ENCODE data around the gene PROCA1.

PROCA1 gene

GRCh38 chr17:28675980-28676379 is 35.7 kb downstream of the PROCA1 start:
- Mint-ChIP-seq H3K27me3 (ENCODE audit: low read depth) (no peaks in the 10 kb centered on the region), H3K4me3 (no peak overlapping the region), H3K36me3 (ENCODE audit: low read depth) (peaks cover 70% of the 10 kb centered on the region), H3K27ac (no peak overlapping the region), H3K9me3 (no peaks in the 10 kb centered on the region), H3K4me1 (no peaks in the 10 kb centered on the region)
- peak in 1 of 3 experiments; percentile 26 for TF ChIP-seq CTCF (IDR thresholded peaks at IDR 0.05; ENCODE audit: unreplicated experiment in 3 of 3)

- no peaks in the 10 kb centered on the region for H3K4me1 Mint-ChIP-seq
These were observed 36.2 kb downstream of the PROCA1 start for GRCh38 chr17:28675490-28675889.

GRCh38 chr17:28669918-28670317 is 41.8 kb downstream of the PROCA1 start:
- Mint-ChIP-seq H3K4me3 (no peak overlapping the region), H3K27me3 (ENCODE audit: low read depth) (no peaks in the 10 kb centered on the region), H3K36me3 (ENCODE audit: low read depth) (peaks cover 68% of the 10 kb centered on the region), H3K4me1 (peaks cover 19% of the 10 kb centered on the region), H3K9me3 (no peaks in the 10 kb centered on the region), H3K27ac (no peak overlapping the region)
- TF ChIP-seq CTCF (IDR thresholded peaks at IDR 0.05; ENCODE audit: unreplicated experiment in 3 of 3): no peak

More at GRCh38 chr17:28675490-28675889, 36.2 kb downstream of the PROCA1 start:
- Mint-ChIP-seq H3K9me3 (no peaks in the 10 kb centered on the region), H3K27ac (no peak overlapping the region), H3K36me3 (ENCODE audit: low read depth) (peaks cover 72% of the 10 kb centered on the region), H3K27me3 (ENCODE audit: low read depth) (no peaks in the 10 kb centered on the region), H3K4me3 (no peak overlapping the region)
- TF ChIP-seq CTCF (IDR thresholded peaks at IDR 0.05; ENCODE audit: unreplicated experiment in 3 of 3): no peak

- H3K27me3 Mint-ChIP-seq (ENCODE audit: low read depth): no peaks in the 10 kb centered on the region
- H3K27ac Mint-ChIP-seq: peak overlapping the region in 1 of 3 experiments; percentile 14
- no peak overlapping the region for H3K4me3 Mint-ChIP-seq
- peaks cover 61% of the 10 kb centered on the region for H3K36me3 Mint-ChIP-seq (ENCODE audit: low read depth)
- H3K4me1 Mint-ChIP-seq: peaks cover 38% of the 10 kb centered on the region
- no peaks in the 10 kb centered on the region for H3K9me3 Mint-ChIP-seq
- no peak for TF ChIP-seq CTCF (IDR thresholded peaks at IDR 0.05; ENCODE audit: unreplicated experiment in 3 of 3)
These were observed 43.8 kb downstream of the PROCA1 start for GRCh38 chr17:28667870-28668269.

- TF ChIP-seq CTCF (IDR thresholded peaks at IDR 0.05; ENCODE audit: unreplicated experiment in 3 of 3): no peak
- Mint-ChIP-seq H3K4me1 (peaks cover 53% of the 10 kb centered on the region), H3K27me3 (ENCODE audit: low read depth) (no peaks in the 10 kb centered on the region), H3K27ac (no peak overlapping the region), H3K4me3 (peak overlapping the region; percentile 15 to 74 (median 38)), H3K9me3 (no peaks in the 10 kb centered on the region), H3K36me3 (ENCODE audit: low read depth) (peaks cover 58% of the 10 kb centered on the region)
These were observed 45.7 kb downstream of the PROCA1 start for GRCh38 chr17:28665994-28666393.

- H3K9me3 Mint-ChIP-seq: peaks cover 7% of the 10 kb centered on the region
- H3K27me3 Mint-ChIP-seq (ENCODE audit: low read depth): no peaks in the 10 kb centered on the region
- H3K4me1 Mint-ChIP-seq: peaks cover 65% of the 10 kb centered on the region
- peak overlapping the region; percentile 98 to 100 (median 98) for H3K27ac Mint-ChIP-seq
- H3K36me3 Mint-ChIP-seq (ENCODE audit: low read depth): peaks cover 66% of the 10 kb centered on the region
- H3K4me3 Mint-ChIP-seq: peak overlapping the region; percentile 98 to 100 (median 100)
- TF ChIP-seq CTCF (IDR thresholded peaks at IDR 0.05; ENCODE audit: unreplicated experiment in 3 of 3): no peak
These were observed 48.0 kb downstream of the PROCA1 start for GRCh38 chr17:28663723-28664122.
